HCT116 (cell line): Measurements from ENCODE around the gene CFAP99.

Experiments
- EGR1 ChIP-seq: IDR thresholded peaks from 2 replicates; pipeline ENCODE4 v1.6.1; 2012; ENCODE audit warnings: low read depth
- EZH2 ChIP-seq: fragments of 200-600 bp; sonication (generic); IDR thresholded peaks from 2 replicates; pipeline ENCODE4 v1.6.1; 2017; ENCODE audit warnings: antibody characterized with exemption, mixed run types
- YY1 ChIP-seq: IDR thresholded peaks from 2 replicates; pipeline ENCODE4 v1.6.1; 2011; ENCODE audit warnings: low read length, low read depth, moderate library complexity, mild to moderate bottlenecking; ENCODE audit not compliant: insufficient replicate concordance; ENCODE audit errors: extremely low read depth
- TF ChIP-seq, protein P1 (sequence below), 3 experiments: fragments of 200-600 bp in 1 of 3; sonication (generic) in 1 of 3; IDR thresholded peaks in 2 of 3; conservative IDR thresholded peaks in 1 of 3; 2 replicates each; pipeline ENCODE4 v1.5.1; 2012 to 2017; ENCODE audit warnings: low read depth in 2 of 3, low read length in 2 of 3, antibody characterized with exemption in 1 of 3, borderline replicate concordance in 1 of 3, control low read depth in 1 of 3, mild to moderate bottlenecking in 1 of 3, mixed read lengths in 1 of 3, mixed run types in 1 of 3, moderate library complexity in 1 of 3; ENCODE audit not compliant: insufficient read depth in 1 of 3

DNA sequence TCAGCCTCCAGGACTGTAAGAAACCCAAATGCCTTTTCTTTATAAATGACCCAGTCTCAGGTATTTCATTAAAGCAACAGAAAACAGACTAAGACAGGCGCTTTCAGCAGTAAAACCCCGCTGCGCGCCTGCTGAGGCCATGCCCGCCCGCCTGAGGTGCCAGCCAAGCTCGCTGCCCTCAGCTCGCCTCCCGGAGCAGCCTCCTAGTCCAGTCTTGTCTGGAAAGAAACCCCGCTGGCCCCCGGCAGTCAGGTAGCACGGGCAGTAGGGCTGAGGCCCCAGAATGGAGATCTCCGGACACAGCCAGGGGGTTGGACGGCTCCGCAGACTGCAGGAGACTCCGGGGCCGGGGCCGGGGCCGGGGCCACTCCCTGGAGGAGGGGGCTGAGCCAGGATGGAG, 32.0 kb upstream of the CFAP99 start:
- TF ChIP-seq, protein P1, sequence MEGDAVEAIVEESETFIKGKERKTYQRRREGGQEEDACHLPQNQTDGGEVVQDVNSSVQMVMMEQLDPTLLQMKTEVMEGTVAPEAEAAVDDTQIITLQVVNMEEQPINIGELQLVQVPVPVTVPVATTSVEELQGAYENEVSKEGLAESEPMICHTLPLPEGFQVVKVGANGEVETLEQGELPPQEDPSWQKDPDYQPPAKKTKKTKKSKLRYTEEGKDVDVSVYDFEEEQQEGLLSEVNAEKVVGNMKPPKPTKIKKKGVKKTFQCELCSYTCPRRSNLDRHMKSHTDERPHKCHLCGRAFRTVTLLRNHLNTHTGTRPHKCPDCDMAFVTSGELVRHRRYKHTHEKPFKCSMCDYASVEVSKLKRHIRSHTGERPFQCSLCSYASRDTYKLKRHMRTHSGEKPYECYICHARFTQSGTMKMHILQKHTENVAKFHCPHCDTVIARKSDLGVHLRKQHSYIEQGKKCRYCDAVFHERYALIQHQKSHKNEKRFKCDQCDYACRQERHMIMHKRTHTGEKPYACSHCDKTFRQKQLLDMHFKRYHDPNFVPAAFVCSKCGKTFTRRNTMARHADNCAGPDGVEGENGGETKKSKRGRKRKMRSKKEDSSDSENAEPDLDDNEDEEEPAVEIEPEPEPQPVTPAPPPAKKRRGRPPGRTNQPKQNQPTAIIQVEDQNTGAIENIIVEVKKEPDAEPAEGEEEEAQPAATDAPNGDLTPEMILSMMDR (IDR thresholded peaks at IDR 0.05 in 2 of 3, conservative IDR thresholded peaks at IDR 0.05 in 1 of 3; ENCODE audit: borderline replicate concordance in 1 of 3, insufficient read depth in 1 of 3, low read depth in 2 of 3, low read length in 2 of 3), result no peak
- TF ChIP-seq YY1, result no peak
- TF ChIP-seq EZH2, result no peak
- no peak for TF ChIP-seq EGR1
